H9 (cell line): ENCODE measurements around the gene SMC3. TPM values are rescaled to one million over a fixed set of nuclear protein-coding genes. Genes with fewer than 3 reads are reported as not detected.

ENCODE experiments used
- DNase-seq: peaks from one replicate; pipeline ENCODE4 v3.0.0-alpha.2; 2017
- H2AFZ ChIP-seq: one replicate; pipeline ENCODE4 v1.6.1; 2013; ENCODE audit warnings: mild to moderate bottlenecking, low read length, control low read depth, moderate library complexity
- H2AK5ac ChIP-seq: 2 replicates; pipeline ENCODE4 v1.6.1; 2013; ENCODE audit warnings: low read length, control low read depth, mixed read lengths; ENCODE audit not compliant: insufficient read length
- H2BK120ac ChIP-seq: one replicate; pipeline ENCODE4 v1.6.1; 2013; ENCODE audit warnings: low read depth, mild to moderate bottlenecking, low read length, control low read depth, inconsistent platforms; ENCODE audit not compliant: poor library complexity, severe bottlenecking
- H2BK12ac ChIP-seq: 2 replicates; pipeline ENCODE4 v1.6.1; 2013; ENCODE audit warnings: low read length, control low read depth, mixed read lengths, low read depth; ENCODE audit not compliant: insufficient read length
- H2BK15ac ChIP-seq: 2 replicates; pipeline ENCODE4 v1.6.1; 2013; ENCODE audit warnings: low read depth, low read length, control low read depth
- H2BK20ac ChIP-seq: one replicate; pipeline ENCODE4 v1.6.1; 2013; ENCODE audit warnings: low read depth, mild to moderate bottlenecking, low read length, control low read depth, inconsistent platforms; ENCODE audit not compliant: poor library complexity, severe bottlenecking
- H2BK5ac ChIP-seq: 2 replicates; pipeline ENCODE4 v1.6.1; 2013; ENCODE audit warnings: low read length, control low read depth, mixed read lengths; ENCODE audit not compliant: insufficient read length
- H3K14ac ChIP-seq: 2 replicates; pipeline ENCODE4 v1.6.1; 2013; ENCODE audit warnings: low read length, control low read depth; ENCODE audit not compliant: insufficient read depth
- H3K18ac ChIP-seq: 2 replicates; pipeline ENCODE4 v1.6.1; 2013; ENCODE audit warnings: low read depth, mild to moderate bottlenecking, mixed read lengths, low read length, control low read depth; ENCODE audit not compliant: insufficient read length
- H3K23ac ChIP-seq: 2 replicates; pipeline ENCODE4 v1.6.1; 2013; ENCODE audit warnings: low read length, control low read depth, mixed read lengths, low read depth; ENCODE audit not compliant: insufficient read length
- H3K23me2 ChIP-seq: 2 replicates; pipeline ENCODE4 v1.6.1; 2013; ENCODE audit warnings: low read depth, mild to moderate bottlenecking, mixed read lengths, low read length, control low read depth; ENCODE audit not compliant: insufficient read length, poor library complexity, severe bottlenecking
- H3K27ac ChIP-seq: 2 replicates; pipeline ENCODE4 v1.5.1; 2013; ENCODE audit warnings: low read length, control low read depth, mixed read lengths, low read depth; ENCODE audit not compliant: insufficient read length
- H3K27me3 ChIP-seq: 2 replicates; pipeline ENCODE4 v1.6.1; 2013; ENCODE audit warnings: low read length, control low read depth, inconsistent platforms; ENCODE audit not compliant: insufficient read depth
- H3K4ac ChIP-seq: 2 replicates; pipeline ENCODE4 v1.6.1; 2013; ENCODE audit warnings: low read depth, mild to moderate bottlenecking, control low read depth, inconsistent platforms, low read length, moderate library complexity
- H3K4me1 ChIP-seq: 2 replicates; pipeline ENCODE4 v1.6.1; 2013; ENCODE audit warnings: low read length, control low read depth, inconsistent platforms; ENCODE audit not compliant: insufficient read depth
- H3K4me2 ChIP-seq: 2 replicates; pipeline ENCODE4 v1.6.1; 2013; ENCODE audit warnings: low read length, control low read depth, mixed read lengths; ENCODE audit not compliant: insufficient read length, insufficient read depth
- H3K56ac ChIP-seq: 2 replicates; pipeline ENCODE4 v1.6.1; 2013; ENCODE audit warnings: low read depth, mild to moderate bottlenecking, mixed read lengths, low read length, control low read depth; ENCODE audit not compliant: insufficient read length
- H3K79me1 ChIP-seq: 2 replicates; pipeline ENCODE4 v1.6.1; 2013; ENCODE audit warnings: low read depth, mild to moderate bottlenecking, moderate library complexity, low read length, control low read depth, inconsistent platforms; ENCODE audit not compliant: insufficient read depth, poor library complexity, severe bottlenecking
- H3K79me2 ChIP-seq: 2 replicates; pipeline ENCODE4 v1.6.1; 2013; ENCODE audit warnings: low read length, control low read depth, inconsistent platforms; ENCODE audit not compliant: insufficient read depth
- H3K9ac ChIP-seq: 2 replicates; pipeline ENCODE4 v1.6.1; 2013; ENCODE audit warnings: low read length, control low read depth, mixed read lengths; ENCODE audit not compliant: insufficient read length; ENCODE audit errors: extremely low read depth
- H3K9me3 ChIP-seq: one replicate; pipeline ENCODE4 v1.6.1; 2013; ENCODE audit warnings: low read depth, low read length, inconsistent platforms; ENCODE audit not compliant: control insufficient read depth
- H3T11ph ChIP-seq: one replicate; pipeline ENCODE4 v1.6.1; 2013; ENCODE audit warnings: mild to moderate bottlenecking, low read length, control low read depth, inconsistent platforms
- H4K20me1 ChIP-seq: one replicate; pipeline ENCODE4 v1.6.1; 2013; ENCODE audit not compliant: control insufficient read depth, insufficient read length, insufficient read depth
- H4K5ac ChIP-seq: 2 replicates; pipeline ENCODE4 v1.6.1; 2013; ENCODE audit warnings: low read depth, mild to moderate bottlenecking, mixed read lengths, low read length, control low read depth; ENCODE audit not compliant: insufficient read length
- H4K8ac ChIP-seq: replicated peaks from 2 replicates; pipeline ENCODE4 v1.6.1; 2013; ENCODE audit warnings: low read length, control low read depth, mixed read lengths, low read depth; ENCODE audit not compliant: insufficient read length
- H4K91ac ChIP-seq: 2 replicates; pipeline ENCODE4 v1.6.1; 2013; ENCODE audit warnings: low read depth, mild to moderate bottlenecking, moderate library complexity, mixed read lengths, low read length, control low read depth; ENCODE audit not compliant: insufficient read length
- H3K27ac Mint-ChIP-seq, 3 experiments: 2 replicates in 2 of 3; 3 replicates in 1 of 3; pipeline ENCODE4 v1.8.0; 2020 to 2021; ENCODE audit warnings: mixed read lengths in 3 of 3, mild to moderate bottlenecking in 1 of 3, moderate library complexity in 1 of 3
- H3K27me3 Mint-ChIP-seq: 2 replicates; pipeline ENCODE4 v1.8.0; 2021; ENCODE audit warnings: low read depth, mild to moderate bottlenecking, moderate library complexity, mixed read lengths
- H3K36me3 Mint-ChIP-seq, 3 experiments: 2 replicates in 2 of 3; 3 replicates in 1 of 3; pipeline ENCODE4 v1.8.0; 2020 to 2021; ENCODE audit warnings: low read depth in 3 of 3, mixed read lengths in 3 of 3; ENCODE audit not compliant: insufficient read depth in 1 of 3
- H3K4me1 Mint-ChIP-seq, 2 experiments: 2 replicates each; pipeline ENCODE4 v1.8.0; 2020; ENCODE audit warnings: mixed read lengths in 2 of 2
- H3K4me3 Mint-ChIP-seq, 2 experiments: 2 replicates in 1 of 2; 3 replicates in 1 of 2; pipeline ENCODE4 v1.8.0; 2020 to 2021; ENCODE audit warnings: mild to moderate bottlenecking in 2 of 2, mixed read lengths in 2 of 2, moderate library complexity in 1 of 2
- H3K9me3 Mint-ChIP-seq, 2 experiments: 2 replicates in 1 of 2; 3 replicates in 1 of 2; pipeline ENCODE4 v1.8.0; 2020; ENCODE audit warnings: mild to moderate bottlenecking in 2 of 2, mixed read lengths in 2 of 2, moderate library complexity in 1 of 2
- CTCF ChIP-seq: fragments of 200-600 bp; sonication (generic); conservative IDR thresholded peaks from 3 replicates; pipeline ENCODE4 v1.8.0; 2021; ENCODE audit warnings: antibody characterized with exemption, mild to moderate bottlenecking
- WGBS: extraction: QIAGEN DNeasy Blood & Tissue Kit; methylation state at CpG from one replicate; pipeline ENCODE4 v1.1.7; 2013; ENCODE audit warnings: missing lambda C conversion rate, low lambda C conversion rate, mixed read lengths; ENCODE audit not compliant: insufficient read length; ENCODE audit errors: extremely low coverage; 5-methylcytosine and 5-hydroxymethylcytosine counted together
- total RNA-seq: library from RNA; stranded (reverse); gene quantifications from 2 replicates; pipeline ENCODE4 v1.2.1, GENCODE V29; 2021

SMC3 gene
- total RNA-seq, 1 experiment from 2014 or later = 82.4 TPM

GRCh38 chr10:110625356-110625894 is 57.9 kb downstream of the SMC3 start:
- Histone ChIP-seq H3K79me1 (no peaks in the 10 kb centered on the region), H3K27ac (no peak overlapping the region), H3K56ac (no peak overlapping the region), H4K91ac (no peak overlapping the region), H3K4me1 (no peaks in the 10 kb centered on the region; the same call in 1 of the 2 replicates), H2BK5ac (no peak overlapping the region), H3T11ph (no peak overlapping the region), H2BK120ac (no peak overlapping the region), H3K14ac (no peak overlapping the region; the same call in 1 of the 2 replicates), H2AK5ac (no peak overlapping the region), H4K8ac (no peak overlapping the region), H3K9ac (no peak overlapping the region), H3K9me3 (no peaks in the 10 kb centered on the region), H3K79me2 (no peaks in the 10 kb centered on the region), H3K27me3 (no peaks in the 10 kb centered on the region), H3K23ac (no peak overlapping the region), H3K18ac (no peak overlapping the region), H2BK12ac (no peak overlapping the region), H4K20me1 (no peaks in the 10 kb centered on the region), H3K23me2 (no peaks in the 10 kb centered on the region), H3K4me2 (no peak overlapping the region), H4K5ac (no peak overlapping the region), H2AFZ (no peak overlapping the region), H3K4ac (no peak overlapping the region), H2BK20ac (no peak overlapping the region), H2BK15ac (no peak overlapping the region)
- no peaks in the 10 kb centered on the region; the same call in 1 of the 2 replicates for H3K27me3 Mint-ChIP-seq
- no peak overlapping the region for H3K4me3 Mint-ChIP-seq
- H3K27ac Mint-ChIP-seq = no peak overlapping the region; a peak in 1 of 7 replicates
- no peaks in the 10 kb centered on the region for H3K9me3 Mint-ChIP-seq
- H3K36me3 Mint-ChIP-seq = no peaks in the 10 kb centered on the region; a peak in 1 of 7 replicates
- DNase-seq = no peak
- H3K4me1 Mint-ChIP-seq = peaks cover 19 to 20% of the 10 kb centered on the region in 2 experiments
- WGBS = no CpG with 5 or more reads among the region's 6 CpGs
- TF ChIP-seq CTCF = no peak
